Fibroblast of lung (primary cell): ENCODE results near the gene CDCP2. TPM values are rescaled to one million over a fixed set of nuclear protein-coding genes. Genes with fewer than 3 reads are reported as not detected.

ENCODE experiments used
- DNase-seq, 2 donors: peaks; one replicate each; pipeline versions ENCODE4 v3.0.0 to v3.0.0-alpha.2; 2010; ENCODE audit warnings: low read depth in 2 of 2
- H2AFZ ChIP-seq: 2 replicates; pipeline ENCODE4 v1.5.1; 2012; ENCODE audit warnings: low read length, control low read depth, inconsistent platforms
- H3K27ac ChIP-seq: 2 replicates; pipeline ENCODE4 v1.5.1; 2011; ENCODE audit warnings: low read length, control low read depth; ENCODE audit not compliant: insufficient read depth
- H3K27me3 ChIP-seq: 2 replicates; pipeline ENCODE4 v1.5.1; 2011; ENCODE audit warnings: mild to moderate bottlenecking, low read length; ENCODE audit not compliant: control insufficient read depth, insufficient read depth
- H3K36me3 ChIP-seq: 2 replicates; pipeline ENCODE4 v1.5.1; 2011; ENCODE audit warnings: low read length; ENCODE audit not compliant: control insufficient read depth, insufficient read depth
- H3K4me1 ChIP-seq: 2 replicates; pipeline ENCODE4 v1.5.1; 2011; ENCODE audit warnings: low read length; ENCODE audit not compliant: control insufficient read depth, insufficient read depth; ENCODE audit errors: extremely low read depth
- H3K4me2 ChIP-seq: 2 replicates; pipeline ENCODE4 v1.5.1; 2011; ENCODE audit warnings: low read length, control low read depth; ENCODE audit not compliant: insufficient read depth; ENCODE audit errors: extremely low read depth
- H3K4me3 ChIP-seq, 4 experiments: fragments of 200-600 bp in 1 of 4; sonication (generic) in 1 of 4; replicated peaks in 1 of 4; 2 replicates each; pipeline ENCODE4 v1.5.1; 2011 to 2016; ENCODE audit warnings: low read length in 4 of 4, low read depth in 3 of 4, mild to moderate bottlenecking in 3 of 4, control low read depth in 2 of 4, inconsistent platforms in 1 of 4, mixed read lengths in 1 of 4; ENCODE audit not compliant: insufficient read depth in 1 of 4; ENCODE audit errors: control extremely low read depth in 1 of 4
- H3K79me2 ChIP-seq: 2 replicates; pipeline ENCODE4 v1.5.1; 2012; ENCODE audit warnings: mild to moderate bottlenecking, low read length, inconsistent platforms; ENCODE audit not compliant: control insufficient read depth, insufficient read depth
- H3K9ac ChIP-seq: 2 replicates; pipeline ENCODE4 v1.5.1; 2011; ENCODE audit warnings: mild to moderate bottlenecking, low read length, control low read depth; ENCODE audit not compliant: insufficient read depth
- H3K9me3 ChIP-seq: 2 replicates; pipeline ENCODE4 v1.5.1; 2012; ENCODE audit warnings: low read depth, low read length; ENCODE audit not compliant: control insufficient read depth, insufficient read depth
- H4K20me1 ChIP-seq: 2 replicates; pipeline ENCODE4 v1.5.1; 2011; ENCODE audit warnings: low read length; ENCODE audit not compliant: control insufficient read depth, insufficient read depth; ENCODE audit errors: extremely low read depth
- EZH2 ChIP-seq: IDR thresholded peaks from 2 replicates; pipeline ENCODE4 v1.5.1; 2012; ENCODE audit warnings: low read length, control low read depth, mild to moderate bottlenecking; ENCODE audit errors: missing control alignments
- polyA plus RNA-seq, 2 donors: library from polyadenylated mRNA; depleted of rRNA in 1 of 2; stranded (reverse) in 1 of 2; unstranded in 1 of 2; fragments of >200 nt; gene quantifications; 2 replicates each; pipeline ENCODE4 v1.2.1, GENCODE V29; 2011 to 2012; ENCODE audit warnings: missing spikeins in 1 of 2
- total RNA-seq: library from RNA; depleted of rRNA; stranded (reverse); fragments of >200 nt; gene quantifications from 2 replicates; pipeline ENCODE4 v1.2.1, GENCODE V29; 2014
- TF ChIP-seq, protein P1 (sequence below), 2 donors: IDR thresholded peaks in 1 of 2; conservative IDR thresholded peaks in 1 of 2; 1 replicate in 1 of 2; 2 replicates in 1 of 2; pipeline ENCODE4 v1.5.1; 2011 to 2012; ENCODE audit warnings: low read length in 2 of 2, control low read depth in 1 of 2, inconsistent platforms in 1 of 2, low read depth in 1 of 2, mild to moderate bottlenecking in 1 of 2

The CDCP2 gene
- total and polyA plus RNA-seq, 2 donors (not counting 1 experiment from before 2014, with no cell fraction given): not detected

DNA sequence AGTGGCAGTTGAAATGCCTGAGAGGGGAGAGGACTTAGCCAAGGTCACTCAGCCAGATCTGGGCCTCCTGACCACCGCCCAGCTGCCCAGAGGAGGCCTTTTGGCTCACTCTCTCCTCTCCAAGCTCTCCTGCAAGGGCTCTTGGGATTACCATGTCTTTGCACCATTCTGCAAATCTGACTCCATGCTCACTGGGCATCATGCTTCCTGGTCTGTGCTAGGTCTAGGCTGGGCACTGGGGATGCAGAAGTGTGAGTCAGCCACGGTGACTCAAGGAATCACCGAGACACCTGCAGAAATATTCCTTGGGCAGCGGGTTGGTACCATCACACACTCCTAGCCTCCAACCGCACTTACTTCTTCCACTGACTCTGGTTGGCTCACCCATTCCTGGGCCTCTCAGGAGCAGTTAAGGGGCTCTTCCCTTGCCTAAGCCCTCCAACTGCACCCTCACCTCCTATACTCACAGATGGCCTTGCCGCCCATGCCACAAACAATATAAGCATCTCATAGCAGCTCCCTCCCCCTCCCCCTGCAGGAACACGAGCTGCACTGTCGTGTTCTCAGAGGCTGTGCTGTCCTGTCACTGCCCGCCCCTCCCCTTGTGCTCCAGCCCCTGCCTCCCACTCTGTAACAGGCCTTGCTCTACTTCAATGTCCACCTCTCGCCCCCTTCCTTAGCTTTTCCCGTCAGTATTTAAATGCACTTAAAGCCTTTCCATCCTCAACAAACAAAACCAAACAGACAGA, 34.8 kb downstream of the CDCP2 start:
- Histone ChIP-seq H3K4me1 (peaks cover 9% of the 10 kb centered on the region), H3K27ac (no peak overlapping the region), H2AFZ (no peak overlapping the region), H3K27me3 (no peaks in the 10 kb centered on the region), H3K4me2 (no peak overlapping the region), H3K9me3 (no peaks in the 10 kb centered on the region), H3K9ac (no peak overlapping the region), H4K20me1 (no peaks in the 10 kb centered on the region), H3K79me2 (no peaks in the 10 kb centered on the region), H3K4me3 (no peak overlapping the region), H3K36me3 (no peaks in the 10 kb centered on the region)
- peak in 1 of 2 donors; percentile 47 for DNase-seq
- TF ChIP-seq, protein P1, sequence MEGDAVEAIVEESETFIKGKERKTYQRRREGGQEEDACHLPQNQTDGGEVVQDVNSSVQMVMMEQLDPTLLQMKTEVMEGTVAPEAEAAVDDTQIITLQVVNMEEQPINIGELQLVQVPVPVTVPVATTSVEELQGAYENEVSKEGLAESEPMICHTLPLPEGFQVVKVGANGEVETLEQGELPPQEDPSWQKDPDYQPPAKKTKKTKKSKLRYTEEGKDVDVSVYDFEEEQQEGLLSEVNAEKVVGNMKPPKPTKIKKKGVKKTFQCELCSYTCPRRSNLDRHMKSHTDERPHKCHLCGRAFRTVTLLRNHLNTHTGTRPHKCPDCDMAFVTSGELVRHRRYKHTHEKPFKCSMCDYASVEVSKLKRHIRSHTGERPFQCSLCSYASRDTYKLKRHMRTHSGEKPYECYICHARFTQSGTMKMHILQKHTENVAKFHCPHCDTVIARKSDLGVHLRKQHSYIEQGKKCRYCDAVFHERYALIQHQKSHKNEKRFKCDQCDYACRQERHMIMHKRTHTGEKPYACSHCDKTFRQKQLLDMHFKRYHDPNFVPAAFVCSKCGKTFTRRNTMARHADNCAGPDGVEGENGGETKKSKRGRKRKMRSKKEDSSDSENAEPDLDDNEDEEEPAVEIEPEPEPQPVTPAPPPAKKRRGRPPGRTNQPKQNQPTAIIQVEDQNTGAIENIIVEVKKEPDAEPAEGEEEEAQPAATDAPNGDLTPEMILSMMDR (conservative IDR thresholded peaks at IDR 0.05 in 1 of 2, IDR thresholded peaks at IDR 0.05 in 1 of 2; ENCODE audit: low read depth in 1 of 2, low read length in 2 of 2): no peak
- no peak for TF ChIP-seq EZH2

DNA sequence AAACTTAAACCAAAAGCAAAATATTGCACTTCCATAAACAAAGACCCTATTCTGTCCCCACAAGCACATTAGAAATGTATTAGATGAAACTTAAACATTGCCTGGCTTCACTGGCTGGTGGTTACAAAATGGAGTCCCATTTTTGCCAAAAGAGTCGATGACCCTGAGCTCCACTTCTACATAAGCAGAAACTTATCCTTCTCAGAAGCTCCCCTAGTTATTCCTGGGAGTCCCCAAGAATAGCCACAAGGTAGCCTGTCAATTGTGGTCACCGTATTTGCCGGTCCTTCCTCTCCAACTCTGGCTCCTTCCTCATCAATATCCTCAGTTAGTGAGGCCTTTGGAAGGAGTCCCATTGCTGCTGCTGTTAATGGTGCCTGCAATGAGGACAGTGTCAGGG, 37.3 kb downstream of the CDCP2 start:
- H4K20me1 ChIP-seq: no peaks in the 10 kb centered on the region
- DNase-seq: no peak
- no peaks in the 10 kb centered on the region for H3K27me3 ChIP-seq
- H3K9me3 ChIP-seq: no peaks in the 10 kb centered on the region
- no peak overlapping the region for H3K4me3 ChIP-seq
- no peaks in the 10 kb centered on the region for H3K79me2 ChIP-seq
- peaks cover 6% of the 10 kb centered on the region for H3K4me1 ChIP-seq
- no peak overlapping the region for H3K9ac ChIP-seq
- TF ChIP-seq EZH2: no peak
- TF ChIP-seq, protein P1 (conservative IDR thresholded peaks at IDR 0.05 in 1 of 2, IDR thresholded peaks at IDR 0.05 in 1 of 2; ENCODE audit: low read depth in 1 of 2, low read length in 2 of 2): no peak
- H3K4me2 ChIP-seq: no peak overlapping the region
- no peaks in the 10 kb centered on the region for H3K36me3 ChIP-seq
- H3K27ac ChIP-seq: no peak overlapping the region
- no peak overlapping the region for H2AFZ ChIP-seq

DNA sequence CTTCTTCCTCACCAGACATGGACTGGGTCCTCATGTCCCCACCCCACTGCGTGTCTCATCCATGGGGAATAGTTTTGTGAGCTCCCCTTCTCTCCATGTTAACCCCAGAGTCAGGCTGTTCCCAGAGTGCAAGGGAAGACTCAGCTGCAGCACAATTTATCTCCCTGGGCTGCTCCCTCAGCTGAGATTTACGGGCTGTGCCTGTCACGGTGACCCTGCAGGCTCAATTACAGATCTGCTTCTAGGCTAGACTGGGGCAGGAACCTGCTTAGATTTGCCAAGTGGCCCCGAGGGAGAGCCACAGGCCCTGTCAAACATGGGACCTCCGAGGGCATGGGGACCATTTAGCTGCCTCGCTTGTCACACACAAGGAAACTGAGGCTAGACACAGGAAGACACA, 37.8 kb downstream of the CDCP2 start:
- DNase-seq: no peak
- H3K27ac ChIP-seq: no peak overlapping the region
- H3K27me3 ChIP-seq: no peaks in the 10 kb centered on the region
- H3K9ac ChIP-seq: no peak overlapping the region
- H3K4me1 ChIP-seq: peaks cover 6% of the 10 kb centered on the region
- H4K20me1 ChIP-seq: no peaks in the 10 kb centered on the region
- H3K36me3 ChIP-seq: no peaks in the 10 kb centered on the region
- no peaks in the 10 kb centered on the region for H3K79me2 ChIP-seq
- H2AFZ ChIP-seq: no peak overlapping the region
- no peak overlapping the region for H3K4me3 ChIP-seq
- H3K9me3 ChIP-seq: no peaks in the 10 kb centered on the region
- H3K4me2 ChIP-seq: no peak overlapping the region
- no peak for TF ChIP-seq EZH2
- TF ChIP-seq, protein P1 (conservative IDR thresholded peaks at IDR 0.05 in 1 of 2, IDR thresholded peaks at IDR 0.05 in 1 of 2; ENCODE audit: low read depth in 1 of 2, low read length in 2 of 2): no peak
